WTC11 (cell line): ENCODE data around the gene MYL12B.

Source experiments
- CREB1 ChIP-seq: sonication (generic); formaldehyde crosslinking; IDR thresholded peaks from 2 replicates; pipeline ENCODE4 v1.8.0; 2023; ENCODE audit warnings: mild to moderate bottlenecking, missing genetic modification reagents
- JUN ChIP-seq: sonication (generic); formaldehyde crosslinking; IDR thresholded peaks from 2 replicates; pipeline ENCODE4 v1.8.0; 2023; ENCODE audit warnings: mild to moderate bottlenecking, missing genetic modification reagents
- NR3C1 ChIP-seq: sonication (generic); formaldehyde crosslinking; conservative IDR thresholded peaks from 2 replicates; pipeline ENCODE4 v1.8.1; 2023; ENCODE audit warnings: low read depth, mild to moderate bottlenecking, missing genetic modification reagents

DNA sequence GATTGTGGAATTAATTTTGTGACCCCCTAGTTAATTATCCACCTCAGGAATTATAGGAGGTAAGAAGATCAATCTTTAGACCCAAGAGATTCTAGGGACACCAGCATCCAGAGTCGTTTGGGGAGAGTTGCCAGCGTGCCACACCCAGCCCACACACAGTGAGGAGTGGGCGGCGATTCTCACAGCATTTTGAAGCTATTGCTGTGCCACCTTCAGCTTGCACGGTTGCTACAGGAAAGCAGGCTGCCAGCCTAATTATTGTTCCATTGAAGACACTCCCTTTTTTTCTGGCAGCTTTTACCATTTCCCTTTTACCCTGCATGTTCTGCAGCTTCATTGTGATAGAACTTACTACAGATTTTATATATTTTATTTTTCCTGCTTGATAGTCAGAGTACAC, 27.5 kb upstream of the MYL12B start:
- TF ChIP-seq NR3C1 (CRISPR knock-in tag) (no peak), CREB1 (no peak), JUN (no peak)
